Measurements from ENCODE around the gene MSANTD1.

The MSANTD1 gene

GRCh38 chr4:3266076-3266475 lies 17.1 kb downstream of the MSANTD1 start:
- ATAC-seq: no peak

- no peak for ATAC-seq
These were observed 18.8 kb downstream of the MSANTD1 start for GRCh38 chr4:3267576-3268394.

GRCh38 chr4:3268395-3269104 lies 19.6 kb downstream of the MSANTD1 start:
- ATAC-seq: no peak

GRCh38 chr4:3269105-3269927 lies 20.4 kb downstream of the MSANTD1 start:
- ATAC-seq: no peak

GRCh38 chr4:3269991-3270611 lies 21.1 kb downstream of the MSANTD1 start:
- ATAC-seq: no peak

- ATAC-seq: no peak
These were observed 22.2 kb downstream of the MSANTD1 start for GRCh38 chr4:3271131-3271530.

GRCh38 chr4:3276986-3277385 lies 28.0 kb downstream of the MSANTD1 start:
- no peak for ATAC-seq

- no peak for ATAC-seq
These were observed 31.5 kb downstream of the MSANTD1 start for GRCh38 chr4:3280466-3280865.

- ATAC-seq: no peak
These were observed 34.5 kb downstream of the MSANTD1 start for GRCh38 chr4:3283483-3283882.

GRCh38 chr4:3283916-3284315 lies 35.0 kb downstream of the MSANTD1 start:
- no peak for ATAC-seq

GRCh38 chr4:3284734-3285557 lies 36.0 kb downstream of the MSANTD1 start:
- no peak for ATAC-seq

- ATAC-seq: peak in 1 of 2 donors; percentile 62
These were observed 36.8 kb downstream of the MSANTD1 start for GRCh38 chr4:3285558-3286334.

GRCh38 chr4:3286335-3287175 lies 37.6 kb downstream of the MSANTD1 start:
- ATAC-seq: no peak

GRCh38 chr4:3287271-3287971 lies 38.5 kb downstream of the MSANTD1 start:
- no peak for ATAC-seq

- no peak for ATAC-seq
These were observed 39.1 kb downstream of the MSANTD1 start for GRCh38 chr4:3287972-3288570.

- no peak for ATAC-seq
These were observed 39.7 kb downstream of the MSANTD1 start for GRCh38 chr4:3288571-3289094.

- ATAC-seq: no peak
These were observed 41.5 kb downstream of the MSANTD1 start for GRCh38 chr4:3290476-3290875.

- ATAC-seq: no peak
These were observed 41.9 kb downstream of the MSANTD1 start for GRCh38 chr4:3290889-3291321.

Data from activated CD4-positive, CD25-positive, alpha-beta regulatory T cell treated with anti-CD3 and anti-CD28 coated beads, Interleukin-2, amount 50 U/mL, for 24 hours (primary cell).